Measurements from ENCODE around the gene SGCG.

DNA sequence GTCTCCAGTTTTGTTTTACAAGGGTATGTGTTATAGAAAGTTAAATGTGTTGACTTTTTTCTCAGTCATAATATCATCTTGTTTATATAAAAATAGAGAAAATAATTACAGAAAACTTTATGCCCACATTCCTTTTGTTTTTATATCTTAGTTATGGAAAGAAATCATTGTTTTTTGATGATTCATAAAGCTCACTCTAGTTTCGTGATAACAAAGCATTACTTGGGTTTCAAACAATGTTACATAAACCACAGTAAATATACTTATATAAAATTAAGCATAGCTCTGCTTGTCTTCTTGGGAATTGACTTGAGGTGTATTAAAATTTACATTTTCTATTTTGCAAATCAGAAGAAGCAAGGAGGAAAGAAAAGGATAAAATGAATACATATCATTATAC lies 111.8 kb downstream of the SGCG start:
- TF ChIP-seq, protein P1, sequence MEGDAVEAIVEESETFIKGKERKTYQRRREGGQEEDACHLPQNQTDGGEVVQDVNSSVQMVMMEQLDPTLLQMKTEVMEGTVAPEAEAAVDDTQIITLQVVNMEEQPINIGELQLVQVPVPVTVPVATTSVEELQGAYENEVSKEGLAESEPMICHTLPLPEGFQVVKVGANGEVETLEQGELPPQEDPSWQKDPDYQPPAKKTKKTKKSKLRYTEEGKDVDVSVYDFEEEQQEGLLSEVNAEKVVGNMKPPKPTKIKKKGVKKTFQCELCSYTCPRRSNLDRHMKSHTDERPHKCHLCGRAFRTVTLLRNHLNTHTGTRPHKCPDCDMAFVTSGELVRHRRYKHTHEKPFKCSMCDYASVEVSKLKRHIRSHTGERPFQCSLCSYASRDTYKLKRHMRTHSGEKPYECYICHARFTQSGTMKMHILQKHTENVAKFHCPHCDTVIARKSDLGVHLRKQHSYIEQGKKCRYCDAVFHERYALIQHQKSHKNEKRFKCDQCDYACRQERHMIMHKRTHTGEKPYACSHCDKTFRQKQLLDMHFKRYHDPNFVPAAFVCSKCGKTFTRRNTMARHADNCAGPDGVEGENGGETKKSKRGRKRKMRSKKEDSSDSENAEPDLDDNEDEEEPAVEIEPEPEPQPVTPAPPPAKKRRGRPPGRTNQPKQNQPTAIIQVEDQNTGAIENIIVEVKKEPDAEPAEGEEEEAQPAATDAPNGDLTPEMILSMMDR (IDR thresholded peaks at IDR 0.05; ENCODE audit: low read length) = no peak
- no peak for TF ChIP-seq EZH2 (IDR thresholded peaks at IDR 0.05; ENCODE audit: borderline replicate concordance, low read length)
